PC-3 (cell line): ENCODE measurements around the gene TPPP. TPM values are rescaled to one million over a fixed set of nuclear protein-coding genes. Genes with fewer than 3 reads are reported as not detected.

Source experiments
- ATAC-seq: fragments of 200-7000 bp; cut with Tn5 transposase; 2 replicates; pipeline ENCODE4 v1.9.1; 2020; ENCODE audit warnings: mild to moderate bottlenecking, moderate library complexity
- BruUV-seq: library from RNA; stranded (reverse); fragments of 400-500 nt; replicated peaks from 2 replicates; lab custom pipeline; 2021; lab: Mats Ljungman, UMichigan
- CTCF ChIA-PET: fragments of 300-600 bp; sonication (Branson Sonifier 250); formaldehyde crosslinking; loops from one replicate; lab custom pipeline; 2022; ENCODE audit warnings: antibody characterized with exemption; lab: Charles Lee
- POLR2A ChIA-PET: fragments of 300-600 bp; sonication (Branson Sonifier 250); formaldehyde crosslinking; loops from one replicate; lab custom pipeline; 2022; ENCODE audit warnings: antibody characterized with exemption; ENCODE audit not compliant: unreplicated experiment; lab: Charles Lee
- DNase-seq: peaks from one replicate; pipeline ENCODE4 v3.0.0-alpha.2; 2015
- H2AFZ ChIP-seq: fragments of 300-600 bp; sonication (generic); 2 replicates; pipeline ENCODE4 v1.6.0; 2016; ENCODE audit warnings: antibody characterized with exemption, low read length
- H3F3A ChIP-seq: fragments of 300-600 bp; sonication (generic); one replicate; pipeline ENCODE4 v1.6.0; 2017; ENCODE audit warnings: antibody characterized with exemption, low read length, control low read depth, mild to moderate bottlenecking; ENCODE audit not compliant: unreplicated experiment
- H3K27ac ChIP-seq: fragments of 300-600 bp; sonication (generic); 2 replicates; pipeline ENCODE4 v1.5.1; 2016; ENCODE audit warnings: mild to moderate bottlenecking, low read length
- H3K27me3 ChIP-seq: fragments of 300-600 bp; sonication (generic); 2 replicates; pipeline ENCODE4 v1.6.1; 2016; ENCODE audit warnings: low read length, mixed read lengths
- H3K36me3 ChIP-seq: fragments of 300-600 bp; sonication (generic); 2 replicates; pipeline ENCODE4 v1.6.1; 2016; ENCODE audit warnings: low read depth, mixed run types, low read length, mixed read lengths
- H3K4me1 ChIP-seq: fragments of 300-600 bp; sonication (generic); 2 replicates; pipeline ENCODE4 v1.5.1; 2016; ENCODE audit warnings: low read length; ENCODE audit not compliant: insufficient read depth
- H3K4me2 ChIP-seq: fragments of 300-600 bp; sonication (generic); 2 replicates; pipeline ENCODE4 v1.6.0; 2016; ENCODE audit warnings: low read length
- H3K4me3 ChIP-seq: fragments of 300-600 bp; sonication (generic); 2 replicates; pipeline ENCODE4 v1.5.1; 2016; ENCODE audit warnings: mild to moderate bottlenecking, low read length, mixed read lengths
- H3K79me2 ChIP-seq: fragments of 300-600 bp; sonication (generic); 2 replicates; pipeline ENCODE4 v1.6.1; 2017; ENCODE audit warnings: low read length, mixed read lengths
- H3K9ac ChIP-seq: fragments of 300-600 bp; sonication (generic); 2 replicates; pipeline ENCODE4 v1.6.0; 2016; ENCODE audit warnings: mild to moderate bottlenecking, low read length
- H3K9me2 ChIP-seq: fragments of 300-600 bp; sonication (generic); replicated peaks from 2 replicates; pipeline ENCODE4 v1.6.1; 2016; ENCODE audit warnings: mixed run types, low read length, mixed read lengths
- H3K9me3 ChIP-seq: fragments of 300-600 bp; sonication (generic); 2 replicates; pipeline ENCODE4 v1.6.1; 2016; ENCODE audit warnings: low read length, mixed read lengths
- H4K20me1 ChIP-seq: fragments of 300-600 bp; sonication (generic); 2 replicates; pipeline ENCODE4 v1.6.1; 2016; ENCODE audit warnings: low read length, mixed read lengths
- CTCF ChIP-seq: fragments of 300-600 bp; sonication (generic); conservative IDR thresholded peaks from 2 replicates; pipeline ENCODE4 v1.5.1; 2017; ENCODE audit warnings: antibody characterized with exemption, low read depth, mild to moderate bottlenecking, low read length
- EZH2 ChIP-seq: fragments of 300-600 bp; sonication (generic); IDR thresholded peaks from one replicate; pipeline ENCODE4 v1.6.1; 2017; ENCODE audit warnings: antibody characterized with exemption, mild to moderate bottlenecking, low read length; ENCODE audit not compliant: unreplicated experiment
- EZH2phosphoT487 ChIP-seq: fragments of 300-600 bp; sonication (generic); IDR thresholded peaks from 2 replicates; pipeline ENCODE4 v1.6.1; 2018; ENCODE audit warnings: mild to moderate bottlenecking, antibody characterized with exemption, low read length, borderline replicate concordance
- intact Hi-C: fragments of 100-400 bp; cut with micrococcal nuclease; formaldehyde crosslinking; loops from 2 replicates; pipeline ENCODE4 v1.9.0; 2023
- total RNA-seq: library from RNA; depleted of rRNA; stranded (reverse); fragments of >200 nt; gene quantifications from 2 replicates; pipeline ENCODE4 v1.2.3, GENCODE V29; 2014

TPPP gene
- total RNA-seq, 1 experiment from 2014 or later = 1.9 TPM

GRCh38 chr5:669842-670395, 23.2 kb downstream of the TPPP start:
- no peaks in the 10 kb centered on the region for H4K20me1 ChIP-seq
- H3K4me1 ChIP-seq = peaks cover 29% of the 10 kb centered on the region
- no peaks in the 10 kb centered on the region for H3K27me3 ChIP-seq
- no peaks in the 10 kb centered on the region for H3K9me3 ChIP-seq
- H2AFZ ChIP-seq = no peak overlapping the region
- H3F3A ChIP-seq = no peaks in the 10 kb centered on the region
- ATAC-seq = no peak
- no peak overlapping the region for H3K4me3 ChIP-seq
- ChIA-PET CTCF (no interaction called here), POLR2A (no interaction called here)
- TF ChIP-seq EZH2 = no peak
- TF ChIP-seq CTCF = no peak
- no peak for TF ChIP-seq EZH2phosphoT487
- H3K36me3 ChIP-seq = peaks cover 8% of the 10 kb centered on the region; the same call in 1 of the 2 replicates
- no peak for DNase-seq
- H3K79me2 ChIP-seq = no peaks in the 10 kb centered on the region
- H3K9me2 ChIP-seq = no peaks in the 10 kb centered on the region
- H3K9ac ChIP-seq = no peak overlapping the region
- H3K27ac ChIP-seq = no peak overlapping the region
- intact Hi-C loops = loop anchor here (2.0 to 5.0 kb wide), 3 partner anchors 152 to 233 kb away; partner anchors contain the start of gene ZDHHC11
- no peak overlapping the region for H3K4me2 ChIP-seq
- no TSS peak for BruUV-seq

- Histone ChIP-seq H3K9me3 (no peaks in the 10 kb centered on the region), H3K9ac (no peak overlapping the region), H3K4me1 (peaks cover 29% of the 10 kb centered on the region), H3K4me3 (no peak overlapping the region), H3K9me2 (no peaks in the 10 kb centered on the region), H4K20me1 (no peaks in the 10 kb centered on the region), H3K36me3 (peaks cover 14% of the 10 kb centered on the region; the same call in 1 of the 2 replicates), H3K4me2 (no peak overlapping the region), H3K79me2 (no peaks in the 10 kb centered on the region), H3F3A (no peaks in the 10 kb centered on the region), H2AFZ (no peak overlapping the region), H3K27me3 (no peaks in the 10 kb centered on the region), H3K27ac (no peak overlapping the region)
- ChIA-PET CTCF (no interaction called here), POLR2A (no interaction called here)
- no TSS peak for BruUV-seq
- TF ChIP-seq EZH2phosphoT487 = no peak
- peak; percentile 79 for TF ChIP-seq CTCF
- TF ChIP-seq EZH2 = no peak
- ATAC-seq = no peak
- intact Hi-C loops = no loop called here
- no peak for DNase-seq
Observed at GRCh38 chr5:669111-669841, 23.9 kb downstream of the TPPP start.
